ENCODE measurements around the gene MED25.
A peak's percentile ranks its signal among the peaks of the same experiment; 100 is the strongest.

Gene MED25

GRCh38 chr19:49817964-49818648 is at the start of gene MED25:
TSS of gene MED25 (plus strand) at chr19:49818289. CDS start at chr19:49818342, 53 bp downstream.
- peak; percentile 71 for DNase-seq (ENCODE audit: low read depth)

- no peak for DNase-seq (ENCODE audit: low read depth)
Measured at GRCh38 chr19:49770529-49770928, 47.6 kb upstream of the MED25 start.

- DNase-seq (ENCODE audit: low read depth) = no peak
Measured at GRCh38 chr19:49771674-49772139, 46.4 kb upstream of the MED25 start.

- DNase-seq (ENCODE audit: low read depth) = no peak
Measured at GRCh38 chr19:49772850-49773432, 45.1 kb upstream of the MED25 start.

- DNase-seq (ENCODE audit: low read depth) = no peak
Measured at GRCh38 chr19:49773663-49774350, 44.3 kb upstream of the MED25 start.

- no peak for DNase-seq (ENCODE audit: low read depth)
Measured at GRCh38 chr19:49774969-49775368, 43.1 kb upstream of the MED25 start.

GRCh38 chr19:49775742-49776370 is 42.2 kb upstream of the MED25 start:
- DNase-seq (ENCODE audit: low read depth) = no peak

GRCh38 chr19:49776371-49776764 is 41.7 kb upstream of the MED25 start:
- no peak for DNase-seq (ENCODE audit: low read depth)

GRCh38 chr19:49779731-49780555 is 38.1 kb upstream of the MED25 start:
- no peak for DNase-seq (ENCODE audit: low read depth)

GRCh38 chr19:49780861-49781260 is 37.2 kb upstream of the MED25 start:
- DNase-seq (ENCODE audit: low read depth) = no peak

GRCh38 chr19:49781394-49781793 is 36.7 kb upstream of the MED25 start:
- no peak for DNase-seq (ENCODE audit: low read depth)

- no peak for DNase-seq (ENCODE audit: low read depth)
Measured at GRCh38 chr19:49782515-49782914, 35.6 kb upstream of the MED25 start.

GRCh38 chr19:49786376-49786820 is 31.7 kb upstream of the MED25 start:
- DNase-seq (ENCODE audit: low read depth) = no peak

GRCh38 chr19:49787746-49788145 is 30.3 kb upstream of the MED25 start:
- no peak for DNase-seq (ENCODE audit: low read depth)

- no peak for DNase-seq (ENCODE audit: low read depth)
Measured at GRCh38 chr19:49788857-49789256, 29.2 kb upstream of the MED25 start.

GRCh38 chr19:49790866-49791265 is 27.2 kb upstream of the MED25 start:
- no peak for DNase-seq (ENCODE audit: low read depth)

GRCh38 chr19:49791776-49792445 is 26.2 kb upstream of the MED25 start:
- DNase-seq (ENCODE audit: low read depth) = no peak

GRCh38 chr19:49792829-49793560 is 25.1 kb upstream of the MED25 start:
- no peak for DNase-seq (ENCODE audit: low read depth)

GRCh38 chr19:49793561-49793840 is 24.6 kb upstream of the MED25 start:
- no peak for DNase-seq (ENCODE audit: low read depth)

- DNase-seq (ENCODE audit: low read depth) = no peak
Measured at GRCh38 chr19:49795615-49796014, 22.5 kb upstream of the MED25 start.

- DNase-seq (ENCODE audit: low read depth) = no peak
Measured at GRCh38 chr19:49798574-49798973, 19.5 kb upstream of the MED25 start.
